ENCODE measurements around the gene TOGARAM2.

TOGARAM2 gene

DNA sequence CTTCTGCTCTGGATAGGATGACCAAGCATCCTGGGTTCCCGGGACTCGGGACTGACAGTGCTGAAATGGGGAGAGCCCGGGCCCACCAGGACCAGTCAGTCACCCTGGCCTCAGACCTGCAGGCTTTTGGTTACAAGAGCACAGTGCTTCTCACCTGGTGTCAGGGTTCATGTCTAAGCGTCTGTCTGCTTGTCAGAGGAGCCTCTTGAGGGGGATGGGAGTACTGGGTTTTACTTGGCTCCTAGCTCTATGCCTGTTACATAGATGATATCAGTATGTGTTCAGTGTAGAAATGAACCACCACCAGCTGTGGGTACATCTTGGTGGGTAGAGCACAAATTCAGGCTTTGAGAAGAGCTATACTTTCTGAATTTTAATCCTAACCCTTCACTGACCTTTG lies 63.4 kb downstream of the TOGARAM2 start:
- Histone ChIP-seq H3K36me3 (ENCODE audit: control insufficient read depth in 1 of 2, insufficient read depth in 2 of 2, low read length in 2 of 2) (no peaks in the 10 kb centered on the region), H3K23ac (ENCODE audit: low read length) (no peak overlapping the region), H3K14ac (ENCODE audit: low read length) (no peak overlapping the region), H3K9me3 (ENCODE audit: insufficient read depth, low read depth, low read length) (no peaks in the 10 kb centered on the region), H4K91ac (ENCODE audit: low read depth, low read length) (no peak overlapping the region), H2BK120ac (ENCODE audit: insufficient read depth, low read length, poor library complexity) (no peak overlapping the region), H3K18ac (ENCODE audit: low read length) (no peak overlapping the region), H3K79me2 (ENCODE audit: control insufficient read depth, insufficient read depth, low read length, poor library complexity) (no peaks in the 10 kb centered on the region), H2AK5ac (ENCODE audit: low read length) (no peak overlapping the region), H2BK12ac (ENCODE audit: low read length) (no peak overlapping the region), H3K79me1 (ENCODE audit: low read length) (no peaks in the 10 kb centered on the region), H3K4ac (ENCODE audit: low read depth, low read length) (no peak overlapping the region), H3K27me3 (ENCODE audit: insufficient read depth, low read length) (no peaks in the 10 kb centered on the region), H4K8ac (ENCODE audit: low read depth, low read length) (no peak overlapping the region), H4K12ac (ENCODE audit: low read depth, low read length) (no peak overlapping the region), H3K27ac (ENCODE audit: low read depth, low read length) (no peak overlapping the region), H3K4me3 (ENCODE audit: low read depth, low read length) (no peak overlapping the region), H3K4me1 (ENCODE audit: control insufficient read depth in 1 of 2, insufficient read depth in 2 of 2, low read length in 2 of 2) (no peaks in the 10 kb centered on the region), H3K4me2 (ENCODE audit: low read length) (no peak overlapping the region), H2BK5ac (ENCODE audit: low read depth, low read length, poor library complexity) (no peak overlapping the region), H2AFZ (ENCODE audit: insufficient read depth, low read length, poor library complexity) (no peak overlapping the region), H3K9ac (ENCODE audit: low read length) (no peak overlapping the region)
- DNase-seq: no peak
- no CpG with 5 or more reads among the region's 4 CpGs for WGBS (ENCODE audit: extremely low coverage, insufficient coverage, insufficient read length)

DNA sequence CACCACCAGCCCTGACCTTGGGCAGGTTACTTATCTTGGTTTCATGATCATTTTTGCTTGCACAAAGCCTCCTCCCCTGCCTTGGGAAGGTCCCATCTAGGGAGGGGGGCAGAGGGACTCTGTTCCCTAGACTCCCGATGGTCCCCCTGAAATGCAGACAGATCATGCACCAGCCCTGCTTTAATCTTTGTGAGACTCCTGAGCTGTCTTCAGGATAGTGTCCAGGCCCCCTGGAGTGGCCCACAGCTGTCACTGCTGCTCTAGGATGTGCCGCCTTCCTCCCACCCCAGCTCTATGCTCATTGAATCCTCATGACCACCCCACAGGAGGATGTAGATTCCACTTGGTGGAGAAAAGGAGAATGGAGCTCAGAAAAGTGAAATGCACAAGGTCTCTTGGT lies 65.2 kb downstream of the TOGARAM2 start:
- no peak overlapping the region for H3K4me3 ChIP-seq (ENCODE audit: low read depth, low read length)
- H3K79me2 ChIP-seq (ENCODE audit: control insufficient read depth, insufficient read depth, low read length, poor library complexity): no peaks in the 10 kb centered on the region
- no peaks in the 10 kb centered on the region for H3K36me3 ChIP-seq (ENCODE audit: control insufficient read depth in 1 of 2, insufficient read depth in 2 of 2, low read length in 2 of 2)
- no peaks in the 10 kb centered on the region for H3K27me3 ChIP-seq (ENCODE audit: insufficient read depth, low read length)
- H4K8ac ChIP-seq (ENCODE audit: low read depth, low read length): no peak overlapping the region
- no peak overlapping the region for H3K9ac ChIP-seq (ENCODE audit: low read length)
- H2BK120ac ChIP-seq (ENCODE audit: insufficient read depth, low read length, poor library complexity): no peak overlapping the region
- no peak overlapping the region for H4K91ac ChIP-seq (ENCODE audit: low read depth, low read length)
- H3K27ac ChIP-seq (ENCODE audit: low read depth, low read length): no peak overlapping the region
- no peak overlapping the region for H3K4ac ChIP-seq (ENCODE audit: low read depth, low read length)
- H3K79me1 ChIP-seq (ENCODE audit: low read length): no peaks in the 10 kb centered on the region
- no peak overlapping the region for H4K12ac ChIP-seq (ENCODE audit: low read depth, low read length)
- no peak overlapping the region for H3K18ac ChIP-seq (ENCODE audit: low read length)
- H3K4me2 ChIP-seq (ENCODE audit: low read length): no peak overlapping the region
- H3K4me1 ChIP-seq (ENCODE audit: control insufficient read depth in 1 of 2, insufficient read depth in 2 of 2, low read length in 2 of 2): no peaks in the 10 kb centered on the region
- H2BK5ac ChIP-seq (ENCODE audit: low read depth, low read length, poor library complexity): no peak overlapping the region
- H3K14ac ChIP-seq (ENCODE audit: low read length): no peak overlapping the region
- DNase-seq: no peak
- H2AK5ac ChIP-seq (ENCODE audit: low read length): no peak overlapping the region
- H2AFZ ChIP-seq (ENCODE audit: insufficient read depth, low read length, poor library complexity): no peak overlapping the region
- no peak overlapping the region for H3K23ac ChIP-seq (ENCODE audit: low read length)
- WGBS (ENCODE audit: extremely low coverage, insufficient coverage, insufficient read length): no CpG with 5 or more reads among the region's 2 CpGs
- no peaks in the 10 kb centered on the region for H3K9me3 ChIP-seq (ENCODE audit: insufficient read depth, low read depth, low read length)
- no peak overlapping the region for H2BK12ac ChIP-seq (ENCODE audit: low read length)

DNA sequence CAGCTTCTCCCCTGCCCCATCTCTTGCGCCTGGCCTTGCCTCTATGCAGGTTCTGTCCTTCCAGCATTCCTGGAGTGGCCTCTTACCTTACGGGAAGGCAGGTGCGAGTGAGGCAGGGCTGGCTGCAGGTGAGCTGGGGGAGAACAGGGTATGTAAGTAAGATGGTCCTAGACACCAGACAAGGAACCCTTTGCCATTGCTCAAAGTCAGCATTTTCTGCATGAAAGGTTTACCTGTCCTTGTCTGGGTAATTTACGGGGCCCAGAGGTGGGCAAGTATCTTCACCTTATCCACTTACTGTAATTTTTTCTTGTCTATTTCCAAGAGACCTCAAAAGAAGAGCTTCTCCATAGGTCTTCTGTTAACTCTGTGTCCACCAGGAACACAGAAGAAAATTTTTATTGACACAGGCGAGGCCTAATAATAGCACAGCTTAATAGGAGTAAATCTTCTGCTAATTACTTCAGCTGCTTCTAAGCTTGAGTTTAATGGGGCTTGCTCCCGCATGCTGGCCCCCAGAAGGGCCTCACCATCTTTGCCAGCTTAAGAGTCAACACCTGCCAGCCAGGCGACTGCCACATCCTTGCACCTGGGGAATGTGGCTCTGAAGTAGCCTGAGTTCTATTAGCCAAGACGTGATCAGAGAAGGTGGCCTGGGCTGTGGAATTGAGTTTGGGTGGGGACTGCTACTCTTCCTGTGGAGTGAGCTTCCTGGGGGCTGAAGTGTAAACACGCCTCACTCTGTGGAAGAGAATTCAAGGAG lies 66.2 kb downstream of the TOGARAM2 start:
- Histone ChIP-seq H3K4me3 (ENCODE audit: low read depth, low read length) (no peak overlapping the region), H2BK5ac (ENCODE audit: low read depth, low read length, poor library complexity) (no peak overlapping the region), H3K14ac (ENCODE audit: low read length) (no peak overlapping the region), H2BK120ac (ENCODE audit: insufficient read depth, low read length, poor library complexity) (no peak overlapping the region), H4K91ac (ENCODE audit: low read depth, low read length) (no peak overlapping the region), H3K23ac (ENCODE audit: low read length) (no peak overlapping the region), H3K27me3 (ENCODE audit: insufficient read depth, low read length) (no peaks in the 10 kb centered on the region), H3K4me2 (ENCODE audit: low read length) (no peak overlapping the region), H3K9ac (ENCODE audit: low read length) (no peak overlapping the region), H4K12ac (ENCODE audit: low read depth, low read length) (no peak overlapping the region), H3K79me2 (ENCODE audit: control insufficient read depth, insufficient read depth, low read length, poor library complexity) (no peaks in the 10 kb centered on the region), H3K9me3 (ENCODE audit: insufficient read depth, low read depth, low read length) (peaks cover 3% of the 10 kb centered on the region), H4K8ac (ENCODE audit: low read depth, low read length) (no peak overlapping the region), H3K4me1 (ENCODE audit: control insufficient read depth in 1 of 2, insufficient read depth in 2 of 2, low read length in 2 of 2) (no peaks in the 10 kb centered on the region), H3K36me3 (ENCODE audit: control insufficient read depth in 1 of 2, insufficient read depth in 2 of 2, low read length in 2 of 2) (no peaks in the 10 kb centered on the region), H3K4ac (ENCODE audit: low read depth, low read length) (no peak overlapping the region), H2AK5ac (ENCODE audit: low read length) (no peak overlapping the region), H3K79me1 (ENCODE audit: low read length) (no peaks in the 10 kb centered on the region), H3K27ac (ENCODE audit: low read depth, low read length) (no peak overlapping the region), H2AFZ (ENCODE audit: insufficient read depth, low read length, poor library complexity) (no peak overlapping the region), H3K18ac (ENCODE audit: low read length) (no peak overlapping the region), H2BK12ac (ENCODE audit: low read length) (no peak overlapping the region)
- WGBS (ENCODE audit: extremely low coverage, insufficient coverage, insufficient read length): no CpG with 5 or more reads among the region's 9 CpGs
- DNase-seq: no peak

DNA sequence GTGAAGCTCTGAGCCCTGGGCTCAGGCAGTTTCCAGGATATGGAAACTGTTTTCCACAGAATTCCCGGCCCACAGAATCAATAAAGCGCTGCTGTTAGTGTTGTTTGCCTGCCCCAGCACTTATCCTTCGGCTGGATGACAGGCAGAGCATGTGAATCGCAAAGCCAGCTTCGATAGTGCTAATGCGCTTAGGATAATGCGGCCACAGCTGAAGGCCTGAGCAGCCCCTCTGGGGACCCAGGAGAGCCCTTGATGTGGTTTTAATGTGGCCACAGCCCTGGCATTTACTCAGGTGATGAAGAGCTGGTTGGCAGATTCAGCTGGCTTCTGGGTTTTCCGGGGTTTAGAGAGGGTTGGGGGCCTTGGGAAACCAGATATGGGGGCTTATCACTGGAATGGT lies 69.5 kb downstream of the TOGARAM2 start:
- no peak for DNase-seq
- H2BK12ac ChIP-seq (ENCODE audit: low read length): no peak overlapping the region
- H3K9ac ChIP-seq (ENCODE audit: low read length): no peak overlapping the region
- H2AK5ac ChIP-seq (ENCODE audit: low read length): no peak overlapping the region
- H3K4ac ChIP-seq (ENCODE audit: low read depth, low read length): no peak overlapping the region
- H3K4me3 ChIP-seq (ENCODE audit: low read depth, low read length): no peak overlapping the region
- no peak overlapping the region for H2BK5ac ChIP-seq (ENCODE audit: low read depth, low read length, poor library complexity)
- no peak overlapping the region for H4K8ac ChIP-seq (ENCODE audit: low read depth, low read length)
- H4K91ac ChIP-seq (ENCODE audit: low read depth, low read length): no peak overlapping the region
- no peak overlapping the region for H3K14ac ChIP-seq (ENCODE audit: low read length)
- no peak overlapping the region for H3K4me2 ChIP-seq (ENCODE audit: low read length)
- no peaks in the 10 kb centered on the region for H3K79me1 ChIP-seq (ENCODE audit: low read length)
- no peaks in the 10 kb centered on the region for H3K36me3 ChIP-seq (ENCODE audit: control insufficient read depth in 1 of 2, insufficient read depth in 2 of 2, low read length in 2 of 2)
- no peak overlapping the region for H3K18ac ChIP-seq (ENCODE audit: low read length)
- H3K9me3 ChIP-seq (ENCODE audit: insufficient read depth, low read depth, low read length): peaks cover 3% of the 10 kb centered on the region
- no peak overlapping the region for H2BK120ac ChIP-seq (ENCODE audit: insufficient read depth, low read length, poor library complexity)
- peaks cover 0 to 3% of the 10 kb centered on the region in 2 experiments for H3K4me1 ChIP-seq (ENCODE audit: control insufficient read depth in 1 of 2, insufficient read depth in 2 of 2, low read length in 2 of 2)
- H3K79me2 ChIP-seq (ENCODE audit: control insufficient read depth, insufficient read depth, low read length, poor library complexity): no peaks in the 10 kb centered on the region
- no peak overlapping the region for H3K27ac ChIP-seq (ENCODE audit: low read depth, low read length)
- H3K23ac ChIP-seq (ENCODE audit: low read length): no peak overlapping the region
- WGBS (ENCODE audit: extremely low coverage, insufficient coverage, insufficient read length): no CpG with 5 or more reads among the region's 8 CpGs
- no peaks in the 10 kb centered on the region for H3K27me3 ChIP-seq (ENCODE audit: insufficient read depth, low read length)
- no peak overlapping the region for H4K12ac ChIP-seq (ENCODE audit: low read depth, low read length)
- no peak overlapping the region for H2AFZ ChIP-seq (ENCODE audit: insufficient read depth, low read length, poor library complexity)
